GM10248 (cell line): Measurements from ENCODE around the gene TEX35.

Experiments used
- CTCF ChIA-PET: fragments of 300-600 bp; sonication (Branson Sonifier 250); formaldehyde crosslinking; extraction: SDS; loops from one replicate; lab custom pipeline; 2021; ENCODE audit warnings: antibody characterized with exemption; lab: Yijun Ruan, JAX
- POLR2A ChIA-PET: fragments of 350-650 bp; sonication (Branson Sonifier 250); formaldehyde crosslinking; extraction: SDS; loops from one replicate; lab custom pipeline; 2020; ENCODE audit warnings: antibody characterized with exemption; lab: Yijun Ruan, JAX
- DNase-seq: peaks from one replicate; pipeline ENCODE4 v3.0.0; 2012; ENCODE audit errors: extremely low spot score
- CTCF ChIP-seq: IDR thresholded peaks from 2 replicates; pipeline ENCODE4 v1.5.1; 2012; ENCODE audit warnings: mild to moderate bottlenecking, low read depth; ENCODE audit errors: extremely low read depth, missing control alignments, control extremely low read depth

The TEX35 gene

GRCh38 chr1:178486100-178487069, 26.5 kb upstream of the TEX35 start:
- ChIA-PET CTCF (interaction anchor here (1.1 to 1.7 kb wide), 3 partner anchors 10 to 15 kb away, joined by 4 to 6 read pairs (median 4); partner anchors contain the start of gene CLEC20A), POLR2A (no interaction called here)
- DNase-seq, result peak; percentile 15
- TF ChIP-seq CTCF, result no peak

GRCh38 chr1:178487070-178487615, 25.8 kb upstream of the TEX35 start:
- TF ChIP-seq CTCF, result no peak
- DNase-seq, result peak; percentile 6
- ChIA-PET CTCF (interaction anchor here (1.1 to 1.7 kb wide), 3 partner anchors 9 to 14 kb away, joined by 4 to 6 read pairs (median 4); partner anchors contain the start of gene CLEC20A), POLR2A (no interaction called here)

- DNase-seq, result peak; percentile 12
- POLR2A ChIA-PET, result no interaction called here
- CTCF ChIA-PET, result no interaction called here
- no peak for TF ChIP-seq CTCF
Observed at GRCh38 chr1:178488393-178488792, 24.5 kb upstream of the TEX35 start.

- DNase-seq, result peak; percentile 7
- TF ChIP-seq CTCF, result no peak
- ChIA-PET POLR2A (no interaction called here), CTCF (no interaction called here)
Observed at GRCh38 chr1:178489399-178489798, 23.5 kb upstream of the TEX35 start.

- ChIA-PET POLR2A (no interaction called here), CTCF (interaction anchor here (1.2 kb wide), 1 partner anchor 11 kb away, joined by 4 read pairs; no protein-coding TSS in a partner anchor)
- peak; percentile 5 for DNase-seq
- TF ChIP-seq CTCF, result no peak
Observed at GRCh38 chr1:178490136-178490535, 22.8 kb upstream of the TEX35 start.

- POLR2A ChIA-PET, result no interaction called here
- CTCF ChIA-PET, result interaction anchor here (1.2 kb wide), 1 partner anchor 11 kb away, joined by 4 read pairs; no protein-coding TSS in a partner anchor
- peak; percentile 5 for DNase-seq
- TF ChIP-seq CTCF, result no peak
Observed at GRCh38 chr1:178490967-178491366, 21.9 kb upstream of the TEX35 start.
